ENCODE measurements around the gene FANCB.

DNA sequence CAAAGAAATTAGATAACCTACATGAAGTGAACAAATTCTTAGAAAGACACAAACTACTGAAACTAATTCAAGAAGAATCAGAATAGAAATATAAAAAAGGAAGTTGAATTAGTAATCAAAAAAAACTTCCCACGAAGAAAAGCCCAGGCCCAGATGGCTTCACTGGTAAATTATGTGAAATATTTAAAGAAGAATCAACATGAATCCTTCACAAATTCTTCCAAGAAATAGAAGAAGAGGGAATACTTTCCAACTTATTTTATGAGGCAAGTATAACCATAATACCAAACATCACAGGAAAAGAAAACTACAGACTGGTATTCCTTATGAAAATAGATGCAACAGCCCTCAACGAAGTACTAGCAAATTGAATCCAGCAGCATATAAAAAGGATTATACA is 31.0 kb upstream of the FANCB start:
- TF ChIP-seq EZH2 (IDR thresholded peaks at IDR 0.05; ENCODE audit: low read length, unreplicated experiment) (no peak), EZH2phosphoT487 (IDR thresholded peaks at IDR 0.05; ENCODE audit: borderline replicate concordance, low read length) (no peak)
- TF ChIP-seq, protein P1, sequence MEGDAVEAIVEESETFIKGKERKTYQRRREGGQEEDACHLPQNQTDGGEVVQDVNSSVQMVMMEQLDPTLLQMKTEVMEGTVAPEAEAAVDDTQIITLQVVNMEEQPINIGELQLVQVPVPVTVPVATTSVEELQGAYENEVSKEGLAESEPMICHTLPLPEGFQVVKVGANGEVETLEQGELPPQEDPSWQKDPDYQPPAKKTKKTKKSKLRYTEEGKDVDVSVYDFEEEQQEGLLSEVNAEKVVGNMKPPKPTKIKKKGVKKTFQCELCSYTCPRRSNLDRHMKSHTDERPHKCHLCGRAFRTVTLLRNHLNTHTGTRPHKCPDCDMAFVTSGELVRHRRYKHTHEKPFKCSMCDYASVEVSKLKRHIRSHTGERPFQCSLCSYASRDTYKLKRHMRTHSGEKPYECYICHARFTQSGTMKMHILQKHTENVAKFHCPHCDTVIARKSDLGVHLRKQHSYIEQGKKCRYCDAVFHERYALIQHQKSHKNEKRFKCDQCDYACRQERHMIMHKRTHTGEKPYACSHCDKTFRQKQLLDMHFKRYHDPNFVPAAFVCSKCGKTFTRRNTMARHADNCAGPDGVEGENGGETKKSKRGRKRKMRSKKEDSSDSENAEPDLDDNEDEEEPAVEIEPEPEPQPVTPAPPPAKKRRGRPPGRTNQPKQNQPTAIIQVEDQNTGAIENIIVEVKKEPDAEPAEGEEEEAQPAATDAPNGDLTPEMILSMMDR (conservative IDR thresholded peaks at IDR 0.05; ENCODE audit: low read depth, low read length) = no peak

Data from PC-3 (cell line).